Measurements from ENCODE around the gene TNFSF9.

The TNFSF9 gene

DNA sequence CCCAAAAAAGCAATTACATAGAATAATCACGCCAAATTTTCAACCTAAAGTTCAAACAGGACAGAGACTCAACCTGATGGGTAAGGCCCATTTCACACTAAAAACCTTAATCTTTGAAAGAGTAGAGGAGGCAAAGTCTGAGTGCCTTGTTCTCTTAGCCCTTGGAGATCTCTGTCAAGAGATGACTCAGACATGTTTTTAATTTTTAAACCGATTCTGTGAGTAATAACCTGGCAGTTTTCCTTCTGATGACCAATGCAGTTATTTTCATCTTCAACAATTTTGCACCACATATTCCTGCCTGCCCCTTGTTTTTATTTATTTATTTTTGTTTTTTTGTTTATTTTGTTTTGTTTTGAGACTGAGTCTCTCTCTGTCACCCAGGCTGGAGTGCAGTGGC, 11.5 kb upstream of the TNFSF9 start:
- no peak for TF ChIP-seq RAD21 (IDR thresholded peaks at IDR 0.05; ENCODE audit: low read depth)
- TF ChIP-seq MAX (IDR thresholded peaks at IDR 0.05), result no peak
- TF ChIP-seq EP300 (IDR thresholded peaks at IDR 0.05; ENCODE audit: borderline replicate concordance), result no peak
- TF ChIP-seq REST (IDR thresholded peaks at IDR 0.05; ENCODE audit: low read depth), result no peak
- TF ChIP-seq YY1 (IDR thresholded peaks at IDR 0.05; ENCODE audit: low read depth), result no peak
- no peak for TF ChIP-seq CEBPB (IDR thresholded peaks at IDR 0.05)
- no peak for TF ChIP-seq TCF12 (IDR thresholded peaks at IDR 0.05; ENCODE audit: low read depth)
- no peak for TF ChIP-seq TEAD4 (IDR thresholded peaks at IDR 0.05)
- TF ChIP-seq CREB1 (IDR thresholded peaks at IDR 0.05; ENCODE audit: low read depth), result no peak
- no peak for TF ChIP-seq NFIC (IDR thresholded peaks at IDR 0.05)
- no peak for TF ChIP-seq FOXM1 (IDR thresholded peaks at IDR 0.05; ENCODE audit: borderline replicate concordance, low read depth)
- TF ChIP-seq ZBTB7A (IDR thresholded peaks at IDR 0.05; ENCODE audit: low read depth), result no peak
- TF ChIP-seq TAF1 (IDR thresholded peaks at IDR 0.05; ENCODE audit: low read depth), result no peak
- no peak for TF ChIP-seq EGR1 (IDR thresholded peaks at IDR 0.05)
- no peak for TF ChIP-seq USF1 (IDR thresholded peaks at IDR 0.05)

DNA sequence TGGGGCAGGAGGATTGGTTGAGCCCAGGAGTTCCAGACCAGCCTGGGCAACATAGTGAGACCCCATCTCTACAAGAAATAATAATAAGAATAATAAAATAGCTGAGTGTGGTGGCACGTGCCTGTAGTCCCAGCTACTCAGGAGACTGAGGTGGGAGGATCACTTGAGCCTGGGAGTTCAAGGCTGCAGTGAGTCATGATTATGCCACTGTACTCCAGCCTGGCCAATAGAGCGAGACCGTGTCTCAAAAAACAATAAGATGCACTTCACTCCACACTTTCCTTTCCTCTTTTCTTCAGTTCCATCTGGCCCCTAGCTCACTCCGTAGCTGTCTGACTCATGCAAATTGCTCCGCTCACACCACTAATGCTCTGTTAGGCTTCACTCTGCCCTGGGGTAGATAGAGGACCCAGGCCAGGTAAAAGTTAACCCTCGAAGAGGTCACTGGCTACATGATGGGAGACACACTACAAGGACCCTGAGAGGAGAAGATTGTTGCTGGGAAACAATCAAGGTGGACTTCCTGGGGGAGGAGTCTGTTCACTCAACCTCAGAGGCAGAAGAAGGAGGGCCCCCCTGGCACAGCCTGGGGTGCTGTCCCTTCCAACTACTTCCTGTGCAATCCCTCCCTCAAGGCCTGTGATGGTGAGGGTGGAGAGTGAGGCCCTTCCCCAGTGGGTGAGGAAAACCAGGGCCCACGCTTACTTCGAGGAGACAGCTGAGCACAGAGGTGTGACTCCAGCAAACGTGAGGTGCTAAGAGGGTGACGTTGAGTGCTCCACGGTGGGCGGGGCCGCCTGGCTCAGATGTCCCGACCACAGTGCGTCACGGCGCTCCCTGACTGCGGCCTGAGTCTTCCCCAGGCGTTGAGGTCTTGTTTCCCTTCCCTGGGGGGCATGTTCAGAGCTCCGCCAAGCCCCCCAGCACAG, 8.8 kb upstream of the TNFSF9 start:
- TF ChIP-seq REST (IDR thresholded peaks at IDR 0.05; ENCODE audit: low read depth) (no peak), NFIC (IDR thresholded peaks at IDR 0.05) (no peak), CREB1 (IDR thresholded peaks at IDR 0.05; ENCODE audit: low read depth) (no peak), TCF12 (IDR thresholded peaks at IDR 0.05; ENCODE audit: low read depth) (no peak), ZBTB7A (IDR thresholded peaks at IDR 0.05; ENCODE audit: low read depth) (no peak), CEBPB (IDR thresholded peaks at IDR 0.05) (no peak)

- TF ChIP-seq ZBTB7A (IDR thresholded peaks at IDR 0.05; ENCODE audit: low read depth), result no peak
- TF ChIP-seq CREB1 (IDR thresholded peaks at IDR 0.05; ENCODE audit: low read depth), result no peak
Measured at GRCh38 chr19:6522712-6523111, 8.1 kb upstream of the TNFSF9 start.

DNA sequence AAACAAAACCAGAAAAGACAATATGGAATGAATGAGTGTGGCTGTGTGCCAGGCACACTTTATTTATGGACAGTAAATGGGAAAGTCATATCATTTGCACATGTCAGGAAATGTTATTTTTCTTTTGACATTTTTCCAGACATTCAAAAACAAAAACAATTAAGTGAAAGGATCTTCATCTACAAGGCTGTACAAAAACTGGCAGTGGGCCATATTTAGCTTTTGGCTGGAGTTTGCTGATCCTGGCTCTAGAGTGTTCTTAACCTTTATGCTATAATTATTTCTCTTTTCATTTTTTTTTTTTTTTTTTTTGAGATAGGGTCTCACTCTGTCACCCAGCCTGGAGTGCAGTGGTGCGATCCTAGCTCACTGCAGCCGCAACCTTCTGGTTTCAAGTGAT, 6.5 kb upstream of the TNFSF9 start:
- TF ChIP-seq MAX (IDR thresholded peaks at IDR 0.05), result no peak
- no peak for TF ChIP-seq TCF12 (IDR thresholded peaks at IDR 0.05; ENCODE audit: low read depth)
- no peak for TF ChIP-seq CREB1 (IDR thresholded peaks at IDR 0.05; ENCODE audit: low read depth)
- no peak for TF ChIP-seq EGR1 (IDR thresholded peaks at IDR 0.05)
- no peak for TF ChIP-seq TAF1 (IDR thresholded peaks at IDR 0.05; ENCODE audit: low read depth)
- TF ChIP-seq USF1 (IDR thresholded peaks at IDR 0.05), result no peak
- TF ChIP-seq CEBPB (IDR thresholded peaks at IDR 0.05), result no peak
- TF ChIP-seq TEAD4 (IDR thresholded peaks at IDR 0.05), result no peak
- TF ChIP-seq FOXM1 (IDR thresholded peaks at IDR 0.05; ENCODE audit: borderline replicate concordance, low read depth), result no peak
- no peak for TF ChIP-seq RAD21 (IDR thresholded peaks at IDR 0.05; ENCODE audit: low read depth)
- no peak for TF ChIP-seq REST (IDR thresholded peaks at IDR 0.05; ENCODE audit: low read depth)
- no peak for TF ChIP-seq YY1 (IDR thresholded peaks at IDR 0.05; ENCODE audit: low read depth)
- no peak for TF ChIP-seq EP300 (IDR thresholded peaks at IDR 0.05; ENCODE audit: borderline replicate concordance)
- TF ChIP-seq NFIC (IDR thresholded peaks at IDR 0.05), result no peak
- no peak for TF ChIP-seq ZBTB7A (IDR thresholded peaks at IDR 0.05; ENCODE audit: low read depth)
